HCT116 (cell line): ENCODE results near the gene SLC1A4. TPM values are rescaled to one million over a fixed set of nuclear protein-coding genes. Genes with fewer than 3 reads are reported as not detected.

Experiments
- ATAC-seq: fragments of 200-7000 bp; cut with Tn5 transposase; 2 replicates; pipeline ENCODE4 v1.9.1; 2020; ENCODE audit warnings: mild to moderate bottlenecking, moderate library complexity
- BruUV-seq: library from RNA; stranded (reverse); fragments of 400-500 nt; replicated peaks from 2 replicates; lab custom pipeline; 2021; lab: Mats Ljungman, UMichigan
- CTCF ChIA-PET: fragments of 300-600 bp; sonication (Branson Sonifier 250); formaldehyde crosslinking; loops from one replicate; lab custom pipeline; 2021; ENCODE audit warnings: antibody characterized with exemption; lab: Charles Lee
- POLR2A ChIA-PET: fragments of 300-600, 350-600 bp; sonication (Branson Sonifier 250); formaldehyde crosslinking; loops from one replicate; lab custom pipeline; 2021; ENCODE audit warnings: antibody characterized with exemption; lab: Charles Lee
- RAD21 ChIA-PET, 2 experiments: fragments of 300-600 bp; sonication (Branson Sonifier 250); formaldehyde crosslinking; loops; one replicate each; lab custom pipeline; 2023; ENCODE audit warnings: low total read pairs in 2 of 2; ENCODE audit not compliant: uncharacterized antibody in 2 of 2, unreplicated experiment in 2 of 2, low non-redundant PET in 1 of 2; lab: Charles Lee
- DNase-seq: peaks from one replicate; pipeline ENCODE4 v3.0.0-alpha.2; 2010; ENCODE audit warnings: low read depth, low spot score
- H2AFZ ChIP-seq: fragments of 200-600 bp; shearing (Covaris generic), sonication (generic); 2 replicates; pipeline ENCODE4 v1.6.1; 2017; ENCODE audit warnings: low read depth, mixed run types, mixed read lengths, antibody characterized with exemption, low read length; ENCODE audit not compliant: poor library complexity, severe bottlenecking
- H3K27ac ChIP-seq: 2 replicates; pipeline ENCODE4 v1.5.1; 2012; ENCODE audit warnings: low read depth, low read length
- H3K27me3 ChIP-seq: fragments of 200-600 bp; sonication (generic); 2 replicates; pipeline ENCODE4 v1.6.1; 2016; ENCODE audit warnings: mixed run types, low read length, mixed read lengths; ENCODE audit not compliant: insufficient read depth
- H3K36me3 ChIP-seq, 2 experiments: fragments of 200-500 bp in 1 of 2; fragments of 200-600 bp in 1 of 2; sonication (Bioruptor generic) in 1 of 2; sonication (generic) in 1 of 2; 2 replicates each; pipeline versions ENCODE4 v1.5.1 to v1.6.1; 2014 to 2016; ENCODE audit warnings: low read length in 2 of 2, inconsistent platforms in 1 of 2, mixed read lengths in 1 of 2, mixed run types in 1 of 2; ENCODE audit not compliant: insufficient read depth in 2 of 2, control insufficient read depth in 1 of 2
- H3K4me1 ChIP-seq, 2 experiments: fragments of 200-600 bp in 1 of 2; sonication (generic) in 1 of 2; 2 replicates each; pipeline versions ENCODE4 v1.5.1 to v1.6.1; 2012 to 2017; ENCODE audit warnings: low read length in 2 of 2, inconsistent platforms in 1 of 2, mild to moderate bottlenecking in 1 of 2, mixed read lengths in 1 of 2, mixed run types in 1 of 2, moderate library complexity in 1 of 2; ENCODE audit not compliant: insufficient read depth in 2 of 2, control insufficient read depth in 1 of 2
- H3K4me2 ChIP-seq: fragments of 200-600 bp; sonication (generic); 2 replicates; pipeline ENCODE4 v1.6.1; 2017; ENCODE audit warnings: mixed run types, low read length, mixed read lengths
- H3K4me3 ChIP-seq, 2 experiments: fragments of 200-600 bp in 1 of 2; sonication (generic) in 1 of 2; replicated peaks in 1 of 2; 2 replicates each; pipeline ENCODE4 v1.5.1; 2011 to 2016; ENCODE audit warnings: low read length in 2 of 2, control low read depth in 1 of 2, low read depth in 1 of 2, mild to moderate bottlenecking in 1 of 2, mixed read lengths in 1 of 2, mixed run types in 1 of 2
- H3K79me2 ChIP-seq: fragments of 200-600 bp; sonication (generic); 2 replicates; pipeline ENCODE4 v1.6.1; 2017; ENCODE audit warnings: mild to moderate bottlenecking, mixed run types, low read length, moderate library complexity, mixed read lengths; ENCODE audit not compliant: insufficient read depth
- H3K9ac ChIP-seq: fragments of 200-600 bp; sonication (generic); 2 replicates; pipeline ENCODE4 v1.6.1; 2016; ENCODE audit warnings: low read length, mixed read lengths
- H3K9me2 ChIP-seq: fragments of 200-600 bp; sonication (generic), shearing (Covaris generic); 2 replicates; pipeline ENCODE4 v1.6.1; 2017; ENCODE audit warnings: mixed run types, mild to moderate bottlenecking, moderate library complexity; ENCODE audit not compliant: insufficient read depth
- H3K9me3 ChIP-seq, 2 experiments: fragments of 200-500 bp in 1 of 2; fragments of 200-600 bp in 1 of 2; sonication (Bioruptor generic) in 1 of 2; sonication (generic) in 1 of 2; 2 replicates each; pipeline ENCODE4 v1.6.1; 2014 to 2017; ENCODE audit warnings: low read length in 2 of 2, mixed read lengths in 2 of 2, inconsistent platforms in 1 of 2, low read depth in 1 of 2, mild to moderate bottlenecking in 1 of 2, mixed run types in 1 of 2, moderate library complexity in 1 of 2; ENCODE audit not compliant: control insufficient read depth in 1 of 2, insufficient read depth in 1 of 2
- H4K20me1 ChIP-seq: fragments of 200-600 bp; sonication (generic), shearing (Covaris generic); 2 replicates; pipeline ENCODE4 v1.6.1; 2017; ENCODE audit warnings: mixed run types, mild to moderate bottlenecking, moderate library complexity; ENCODE audit not compliant: insufficient read depth
- ATF3 ChIP-seq: IDR thresholded peaks from 2 replicates; pipeline ENCODE4 v1.6.1; 2012
- CEBPB ChIP-seq: IDR thresholded peaks from 2 replicates; pipeline ENCODE4 v1.6.1; 2012; ENCODE audit warnings: low read depth
- CTCF ChIP-seq, 3 experiments: fragments of 200-600 bp in 1 of 3; sonication (generic) in 1 of 3; IDR thresholded peaks in 2 of 3; conservative IDR thresholded peaks in 1 of 3; 2 replicates each; pipeline ENCODE4 v1.5.1; 2012 to 2017; ENCODE audit warnings: low read depth in 2 of 3, low read length in 2 of 3, antibody characterized with exemption in 1 of 3, borderline replicate concordance in 1 of 3, control low read depth in 1 of 3, mild to moderate bottlenecking in 1 of 3, mixed read lengths in 1 of 3, mixed run types in 1 of 3, moderate library complexity in 1 of 3; ENCODE audit not compliant: insufficient read depth in 1 of 3
- EGR1 ChIP-seq: IDR thresholded peaks from 2 replicates; pipeline ENCODE4 v1.6.1; 2012; ENCODE audit warnings: low read depth
- ELF1 ChIP-seq: IDR thresholded peaks from 2 replicates; pipeline ENCODE4 v1.6.1; 2012; ENCODE audit warnings: low read depth, borderline replicate concordance
- EZH2 ChIP-seq: fragments of 200-600 bp; sonication (generic); IDR thresholded peaks from 2 replicates; pipeline ENCODE4 v1.6.1; 2017; ENCODE audit warnings: antibody characterized with exemption, mixed run types
- JUND ChIP-seq: IDR thresholded peaks from 2 replicates; pipeline ENCODE4 v1.6.1; 2012
- POLR2AphosphoS5 ChIP-seq: IDR thresholded peaks from 2 replicates; pipeline ENCODE4 v1.6.1; 2011; ENCODE audit warnings: mild to moderate bottlenecking, low read depth, low read length, moderate library complexity
- REST ChIP-seq: IDR thresholded peaks from 2 replicates; pipeline ENCODE4 v1.6.1; 2012; ENCODE audit warnings: low read depth
- SP1 ChIP-seq: IDR thresholded peaks from 2 replicates; pipeline ENCODE4 v1.6.1; 2012; ENCODE audit warnings: low read depth
- SRF ChIP-seq: IDR thresholded peaks from 2 replicates; pipeline ENCODE4 v1.6.1; 2012; ENCODE audit warnings: low read depth
- TCF7L2 ChIP-seq: IDR thresholded peaks from 2 replicates; pipeline ENCODE4 v1.7.0; 2011; ENCODE audit warnings: borderline replicate concordance, inconsistent platforms; ENCODE audit not compliant: insufficient read depth, insufficient read length; ENCODE audit errors: extremely low read depth
- ZBTB33 ChIP-seq: IDR thresholded peaks from 2 replicates; pipeline ENCODE4 v1.6.1; 2011; ENCODE audit warnings: mild to moderate bottlenecking, low read length, moderate library complexity; ENCODE audit not compliant: insufficient replicate concordance; ENCODE audit errors: extremely low read depth
- intact Hi-C: fragments of 100-400 bp; cut with micrococcal nuclease; formaldehyde crosslinking; loops from 2 replicates; pipeline ENCODE4 v1.10.0; 2022
- total RNA-seq: library from RNA; stranded (reverse); gene quantifications from one replicate; pipeline ENCODE4 v1.2.1, GENCODE V29; 2021; ENCODE audit not compliant: unreplicated experiment

SLC1A4 gene
- total RNA-seq, 1 experiment from 2014 or later, result 9.2 TPM

- no peak for ATAC-seq
- Histone ChIP-seq H4K20me1 (no peaks in the 10 kb centered on the region), H3K9me3 (no peaks in the 10 kb centered on the region), H3K79me2 (no peaks in the 10 kb centered on the region), H3K9me2 (no peaks in the 10 kb centered on the region), H3K9ac (no peak overlapping the region)
- intact Hi-C loops, result no loop called here
- ChIA-PET RAD21 (no interaction called here), POLR2A (no interaction called here)
- BruUV-seq, result no TSS peak
- no peak for TF ChIP-seq JUND
- no peak for TF ChIP-seq ZBTB33
- no peak for TF ChIP-seq CTCF (IDR thresholded peaks at IDR 0.05 in 2 of 3, conservative IDR thresholded peaks at IDR 0.05 in 1 of 3; ENCODE audit: borderline replicate concordance in 1 of 3, insufficient read depth in 1 of 3, low read depth in 2 of 3, low read length in 2 of 3)
- no peak for TF ChIP-seq EGR1
- no peak for TF ChIP-seq CEBPB
- no peak for TF ChIP-seq SRF
- no peak for TF ChIP-seq EZH2
- TF ChIP-seq SP1, result no peak
- no peak for TF ChIP-seq ELF1
- TF ChIP-seq ATF3, result no peak
- TF ChIP-seq TCF7L2, result no peak
- TF ChIP-seq REST, result no peak
- no peak for TF ChIP-seq POLR2AphosphoS5
- TF ChIP-seq, all 23 proteins: peak for 0
- CTCF ChIA-PET, result no interaction called here
- Histone ChIP-seq H3K4me2 (no peak overlapping the region), H2AFZ (no peak overlapping the region), H3K36me3 (no peaks in the 10 kb centered on the region), H3K4me3 (no peak overlapping the region), H3K27ac (no peak overlapping the region), H3K27me3 (no peaks in the 10 kb centered on the region), H3K4me1 (peaks cover 14 to 17% of the 10 kb centered on the region in 2 experiments)
- DNase-seq, result no peak
These were observed 16.3 kb upstream of the SLC1A4 start for GRCh38 chr2:64972876-64973275.
